ENCODE data around the gene ZDHHC14.

ZDHHC14 gene

DNA sequence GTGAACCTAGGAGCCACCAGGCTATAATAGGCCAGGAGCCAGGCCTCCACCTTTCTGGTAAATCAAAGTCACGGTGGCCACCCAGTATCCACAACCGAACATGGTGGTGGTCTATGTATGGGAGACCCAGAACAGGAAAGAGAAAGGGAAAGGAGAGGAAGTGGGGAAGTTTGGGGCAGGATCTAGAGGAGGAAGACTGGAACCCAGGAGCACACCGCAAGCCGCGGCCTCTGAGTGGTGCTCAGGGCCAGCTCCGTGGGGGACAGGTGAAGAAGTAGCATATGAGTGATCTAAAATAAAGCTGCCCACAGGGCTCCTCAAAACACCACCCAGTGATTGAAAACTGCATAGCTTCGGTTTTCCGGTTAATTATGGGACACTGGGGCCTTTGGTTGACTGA, 214.8 kb downstream of the ZDHHC14 start:
- CTCF ChIA-PET = interaction anchor here (0.7 to 2.1 kb wide), 2 partner anchors 15 to 281 kb away, joined by 3 to 10 read pairs; no protein-coding TSS in a partner anchor
- no peak overlapping the region for H3K27ac ChIP-seq
- TF ChIP-seq, protein P1, sequence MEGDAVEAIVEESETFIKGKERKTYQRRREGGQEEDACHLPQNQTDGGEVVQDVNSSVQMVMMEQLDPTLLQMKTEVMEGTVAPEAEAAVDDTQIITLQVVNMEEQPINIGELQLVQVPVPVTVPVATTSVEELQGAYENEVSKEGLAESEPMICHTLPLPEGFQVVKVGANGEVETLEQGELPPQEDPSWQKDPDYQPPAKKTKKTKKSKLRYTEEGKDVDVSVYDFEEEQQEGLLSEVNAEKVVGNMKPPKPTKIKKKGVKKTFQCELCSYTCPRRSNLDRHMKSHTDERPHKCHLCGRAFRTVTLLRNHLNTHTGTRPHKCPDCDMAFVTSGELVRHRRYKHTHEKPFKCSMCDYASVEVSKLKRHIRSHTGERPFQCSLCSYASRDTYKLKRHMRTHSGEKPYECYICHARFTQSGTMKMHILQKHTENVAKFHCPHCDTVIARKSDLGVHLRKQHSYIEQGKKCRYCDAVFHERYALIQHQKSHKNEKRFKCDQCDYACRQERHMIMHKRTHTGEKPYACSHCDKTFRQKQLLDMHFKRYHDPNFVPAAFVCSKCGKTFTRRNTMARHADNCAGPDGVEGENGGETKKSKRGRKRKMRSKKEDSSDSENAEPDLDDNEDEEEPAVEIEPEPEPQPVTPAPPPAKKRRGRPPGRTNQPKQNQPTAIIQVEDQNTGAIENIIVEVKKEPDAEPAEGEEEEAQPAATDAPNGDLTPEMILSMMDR (conservative IDR thresholded peaks at IDR 0.05; ENCODE audit: low read depth) = no peak
- no peak for DNase-seq (ENCODE audit: low spot score)
- POLR2A ChIA-PET (ENCODE audit: low non-redundant PET) = no interaction called here

DNA sequence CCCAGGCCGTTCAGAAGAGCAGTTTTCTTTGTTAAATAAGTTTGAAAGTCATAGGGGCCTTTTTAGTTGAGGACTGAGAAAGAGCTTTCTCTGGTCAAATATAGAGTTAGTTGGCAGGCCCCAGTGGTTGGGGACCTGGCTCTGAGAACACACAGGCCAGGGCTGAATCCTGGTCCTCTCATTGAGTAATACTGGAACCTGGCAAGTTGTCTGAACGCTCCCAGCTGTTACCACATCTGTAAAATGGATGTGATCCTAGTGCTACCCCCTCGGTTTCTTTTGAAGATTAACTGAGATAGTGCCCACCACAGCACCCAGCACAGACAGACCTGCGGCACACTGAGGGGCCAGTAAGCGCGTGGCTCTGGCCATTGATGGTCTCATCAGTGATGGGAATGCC, 215.5 kb downstream of the ZDHHC14 start:
- CTCF ChIA-PET = interaction anchor here (0.7 to 2.1 kb wide), 3 partner anchors 15 to 281 kb away, joined by 3 to 10 read pairs (median 3); no protein-coding TSS in a partner anchor
- POLR2A ChIA-PET (ENCODE audit: low non-redundant PET) = no interaction called here
- TF ChIP-seq, protein P1 (conservative IDR thresholded peaks at IDR 0.05; ENCODE audit: low read depth) = no peak
- no peak overlapping the region for H3K27ac ChIP-seq
- no peak for DNase-seq (ENCODE audit: low spot score)

DNA sequence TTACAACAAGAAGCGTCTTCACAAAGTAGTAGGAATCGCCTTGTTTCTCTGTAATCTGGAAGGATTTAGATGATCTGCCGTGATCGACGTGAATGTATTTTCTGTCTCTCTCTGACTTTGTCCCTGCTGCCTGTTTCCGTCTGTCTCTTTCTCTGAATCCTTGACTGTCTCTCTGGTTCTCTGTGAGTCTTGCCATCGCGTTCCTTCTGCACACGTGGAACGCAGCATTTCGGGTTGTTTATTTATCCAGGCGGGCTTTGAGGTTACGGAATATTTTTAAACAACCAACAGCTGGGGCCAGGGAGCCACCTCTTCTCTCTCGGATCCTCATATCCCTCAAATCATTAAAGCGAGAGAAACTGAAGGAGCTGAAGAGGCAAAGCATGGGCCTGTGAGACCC, 215.9 kb downstream of the ZDHHC14 start:
- POLR2A ChIA-PET (ENCODE audit: low non-redundant PET) = no interaction called here

DNA sequence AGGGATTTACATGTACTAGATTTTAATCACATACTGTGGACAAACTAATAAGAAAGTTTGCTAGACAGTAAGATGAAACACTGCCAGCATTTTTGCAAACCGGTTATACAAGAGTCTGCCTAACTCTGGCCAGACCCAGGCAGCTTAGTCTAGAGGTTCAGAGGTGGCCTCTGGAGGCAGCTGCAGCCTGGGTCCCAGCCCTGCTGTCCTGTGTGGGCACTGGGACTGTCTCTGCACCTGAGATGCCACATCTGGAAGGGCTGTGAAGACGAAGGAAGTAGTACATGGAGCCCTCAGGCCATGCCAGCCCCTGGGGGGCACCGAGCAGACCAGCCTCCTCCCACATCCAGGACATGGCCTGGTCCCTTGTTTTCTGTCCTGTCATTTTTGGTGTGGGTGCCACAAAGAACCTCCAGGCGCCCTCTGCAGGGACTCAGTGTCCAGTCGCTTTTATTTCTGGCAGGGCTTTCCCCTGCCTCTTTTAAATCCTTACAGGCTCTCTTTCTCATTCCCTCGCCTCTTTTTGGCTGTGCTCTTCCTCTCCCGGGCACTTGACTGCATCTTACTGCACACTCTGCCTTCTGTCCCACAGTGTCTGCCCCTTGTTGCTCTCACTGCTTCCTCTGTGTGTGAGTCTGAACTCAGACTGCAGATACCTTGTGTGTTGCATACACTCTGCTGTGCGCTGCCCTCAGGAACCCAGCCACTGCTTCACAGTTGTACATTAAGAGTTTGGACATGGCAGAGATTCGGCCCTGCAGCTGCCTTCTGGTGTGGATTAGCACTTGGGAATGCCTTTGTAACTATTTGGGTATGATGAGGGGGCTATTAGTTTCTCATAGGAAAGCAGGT, 216.7 kb downstream of the ZDHHC14 start:
- H3K27ac ChIP-seq = no peak overlapping the region
- DNase-seq (ENCODE audit: low spot score) = peak; percentile 39
- CTCF ChIA-PET = interaction anchor here (1.3 to 2.1 kb wide), 2 partner anchors 283 kb away, joined by 3 to 10 read pairs; no protein-coding TSS in a partner anchor
- POLR2A ChIA-PET (ENCODE audit: low non-redundant PET) = no interaction called here
- TF ChIP-seq, protein P1 (conservative IDR thresholded peaks at IDR 0.05; ENCODE audit: low read depth) = peak; percentile 38

More for the DNA sequence above, 215.9 kb downstream of the ZDHHC14 start:
- CTCF ChIA-PET = interaction anchor here (0.7 to 2.1 kb wide), 2 partner anchors 273 to 282 kb away, joined by 3 to 10 read pairs; no protein-coding TSS in a partner anchor
- no peak overlapping the region for H3K27ac ChIP-seq
- no peak for DNase-seq (ENCODE audit: low spot score)
- TF ChIP-seq, protein P1 (conservative IDR thresholded peaks at IDR 0.05; ENCODE audit: low read depth) = no peak

DNA sequence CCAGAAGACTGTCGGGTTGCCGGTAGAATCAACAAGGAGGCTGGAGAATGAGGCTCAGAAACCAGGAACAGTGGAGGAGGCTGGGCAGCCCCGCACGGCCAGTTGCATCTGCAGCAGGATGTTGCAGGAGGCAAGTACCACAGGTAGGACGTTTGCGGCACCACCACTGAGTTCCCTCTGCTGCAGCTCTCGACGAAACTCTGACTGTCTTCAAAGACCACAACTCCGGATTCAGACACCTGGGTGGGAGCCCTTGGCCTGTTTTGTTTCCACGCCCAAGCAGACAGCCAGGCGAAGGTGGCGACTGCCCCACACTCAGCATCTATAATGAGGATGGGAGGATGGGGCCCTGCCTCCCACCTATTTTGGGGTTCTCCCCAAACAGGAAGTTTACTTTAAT, 218.2 kb downstream of the ZDHHC14 start:
- no peak for DNase-seq (ENCODE audit: low spot score)
- ChIA-PET CTCF (interaction anchor here (1.3 kb wide), 1 partner anchor 284 kb away, joined by 3 read pairs; no protein-coding TSS in a partner anchor), POLR2A (ENCODE audit: low non-redundant PET) (no interaction called here)
- no peak overlapping the region for H3K27ac ChIP-seq
- TF ChIP-seq, protein P1 (conservative IDR thresholded peaks at IDR 0.05; ENCODE audit: low read depth) = no peak

DNA sequence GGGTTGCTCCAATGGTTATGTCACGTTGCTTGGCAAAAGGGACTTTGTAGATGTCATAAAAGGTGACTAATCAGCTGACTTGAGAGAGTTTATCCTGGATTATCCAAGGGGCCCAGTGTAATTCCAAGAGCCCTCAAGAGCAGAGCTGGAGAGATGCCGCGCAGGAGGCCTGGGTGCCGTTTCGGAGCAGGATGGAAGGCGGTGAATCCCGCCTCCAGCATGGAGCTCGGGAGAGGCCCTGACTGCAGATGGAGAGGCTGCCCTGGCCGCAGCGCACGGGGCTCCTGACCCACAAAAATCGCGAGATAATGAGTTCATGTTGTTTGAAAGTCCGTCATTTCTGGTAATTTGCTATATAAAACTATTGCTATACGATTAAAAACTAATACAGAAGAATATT, 219.8 kb downstream of the ZDHHC14 start:
- CTCF ChIA-PET = no interaction called here
- TF ChIP-seq, protein P1 (conservative IDR thresholded peaks at IDR 0.05; ENCODE audit: low read depth) = no peak
- no peak for DNase-seq (ENCODE audit: low spot score)
- no peak overlapping the region for H3K27ac ChIP-seq
- POLR2A ChIA-PET (ENCODE audit: low non-redundant PET) = no interaction called here

Measured in RWPE1 (cell line).